PFSK-1 (cell line): ENCODE measurements around the gene UROS.

Source experiments
- FOXP2 ChIP-seq: optimal IDR thresholded peaks from 2 replicates; pipeline ENCODE3; 2011; ENCODE audit warnings: borderline replicate concordance, control low read depth, inconsistent platforms; ENCODE audit not compliant: insufficient read depth; ENCODE audit errors: extremely low read length, extremely low read depth
- POLR2AphosphoS5 ChIP-seq: IDR thresholded peaks from 2 replicates; pipeline ENCODE4 v1.6.1; 2012; ENCODE audit warnings: low read depth, mild to moderate bottlenecking, control low read depth, low read length, moderate library complexity
- SIN3A ChIP-seq: IDR thresholded peaks from 2 replicates; pipeline ENCODE4 v1.6.1; 2012; ENCODE audit warnings: mild to moderate bottlenecking, low read length, moderate library complexity, borderline replicate concordance; ENCODE audit not compliant: insufficient read depth
- TAF1 ChIP-seq: IDR thresholded peaks from 2 replicates; pipeline ENCODE4 v1.6.1; 2012; ENCODE audit warnings: low read length, control low read depth, borderline replicate concordance; ENCODE audit not compliant: insufficient read depth
- TF ChIP-seq, protein P1 (sequence below), 2 experiments: IDR thresholded peaks; 2 replicates each; pipeline versions ENCODE4 v1.6.1 to v1.8.0; 2011 to 2012; ENCODE audit warnings: low read depth in 2 of 2, low read length in 2 of 2, control low read depth in 1 of 2, inconsistent platforms in 1 of 2, mild to moderate bottlenecking in 1 of 2, moderate library complexity in 1 of 2; ENCODE audit not compliant: insufficient read depth in 1 of 2

Gene UROS

DNA sequence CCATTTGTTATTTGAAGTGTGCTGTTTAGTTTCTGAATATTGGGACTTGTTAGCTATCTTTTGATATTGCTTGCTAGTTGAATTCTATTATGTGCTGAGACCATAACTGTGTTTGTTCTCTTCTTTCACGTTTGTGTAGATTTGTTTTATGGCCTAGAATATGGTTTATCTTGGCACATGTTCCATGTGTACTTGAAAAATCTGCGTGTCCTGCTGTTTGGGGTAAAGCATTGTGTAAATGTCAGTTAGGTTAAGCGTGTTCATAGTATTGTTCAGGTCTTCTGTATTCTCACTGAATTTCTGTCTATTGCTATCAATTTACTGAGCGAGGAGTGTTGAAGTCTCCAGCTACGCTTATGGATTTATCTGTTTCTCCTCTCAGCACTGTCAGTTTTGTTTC, 66.9 kb downstream of the UROS start:
- TF ChIP-seq SIN3A, result no peak
- no peak for TF ChIP-seq POLR2AphosphoS5
- no peak for TF ChIP-seq TAF1
- TF ChIP-seq FOXP2, result no peak
- TF ChIP-seq, protein P1, sequence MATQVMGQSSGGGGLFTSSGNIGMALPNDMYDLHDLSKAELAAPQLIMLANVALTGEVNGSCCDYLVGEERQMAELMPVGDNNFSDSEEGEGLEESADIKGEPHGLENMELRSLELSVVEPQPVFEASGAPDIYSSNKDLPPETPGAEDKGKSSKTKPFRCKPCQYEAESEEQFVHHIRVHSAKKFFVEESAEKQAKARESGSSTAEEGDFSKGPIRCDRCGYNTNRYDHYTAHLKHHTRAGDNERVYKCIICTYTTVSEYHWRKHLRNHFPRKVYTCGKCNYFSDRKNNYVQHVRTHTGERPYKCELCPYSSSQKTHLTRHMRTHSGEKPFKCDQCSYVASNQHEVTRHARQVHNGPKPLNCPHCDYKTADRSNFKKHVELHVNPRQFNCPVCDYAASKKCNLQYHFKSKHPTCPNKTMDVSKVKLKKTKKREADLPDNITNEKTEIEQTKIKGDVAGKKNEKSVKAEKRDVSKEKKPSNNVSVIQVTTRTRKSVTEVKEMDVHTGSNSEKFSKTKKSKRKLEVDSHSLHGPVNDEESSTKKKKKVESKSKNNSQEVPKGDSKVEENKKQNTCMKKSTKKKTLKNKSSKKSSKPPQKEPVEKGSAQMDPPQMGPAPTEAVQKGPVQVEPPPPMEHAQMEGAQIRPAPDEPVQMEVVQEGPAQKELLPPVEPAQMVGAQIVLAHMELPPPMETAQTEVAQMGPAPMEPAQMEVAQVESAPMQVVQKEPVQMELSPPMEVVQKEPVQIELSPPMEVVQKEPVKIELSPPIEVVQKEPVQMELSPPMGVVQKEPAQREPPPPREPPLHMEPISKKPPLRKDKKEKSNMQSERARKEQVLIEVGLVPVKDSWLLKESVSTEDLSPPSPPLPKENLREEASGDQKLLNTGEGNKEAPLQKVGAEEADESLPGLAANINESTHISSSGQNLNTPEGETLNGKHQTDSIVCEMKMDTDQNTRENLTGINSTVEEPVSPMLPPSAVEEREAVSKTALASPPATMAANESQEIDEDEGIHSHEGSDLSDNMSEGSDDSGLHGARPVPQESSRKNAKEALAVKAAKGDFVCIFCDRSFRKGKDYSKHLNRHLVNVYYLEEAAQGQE (IDR thresholded peaks at IDR 0.05; ENCODE audit: insufficient read depth in 1 of 2, low read depth in 2 of 2, low read length in 2 of 2), result no peak

DNA sequence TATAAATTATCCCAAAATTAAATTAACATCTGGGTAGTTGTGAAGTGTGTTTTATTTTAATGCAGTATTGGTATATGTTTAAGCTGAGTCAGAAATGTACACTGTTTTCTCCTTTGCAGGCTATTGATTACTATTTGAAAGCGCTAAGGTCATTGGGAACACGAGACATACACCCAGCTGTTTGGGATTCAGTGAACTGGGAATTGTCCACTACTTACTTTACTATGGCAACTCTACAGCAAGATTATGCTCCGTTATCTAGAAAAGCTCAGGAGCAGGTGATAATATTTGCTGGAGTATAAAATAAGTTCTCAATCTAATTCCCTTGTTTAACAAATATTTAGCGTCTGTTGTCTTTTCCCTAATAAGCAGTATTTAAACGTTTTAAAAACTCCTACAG, 75.6 kb downstream of the UROS start:
- no peak for TF ChIP-seq SIN3A
- TF ChIP-seq TAF1, result no peak

DNA sequence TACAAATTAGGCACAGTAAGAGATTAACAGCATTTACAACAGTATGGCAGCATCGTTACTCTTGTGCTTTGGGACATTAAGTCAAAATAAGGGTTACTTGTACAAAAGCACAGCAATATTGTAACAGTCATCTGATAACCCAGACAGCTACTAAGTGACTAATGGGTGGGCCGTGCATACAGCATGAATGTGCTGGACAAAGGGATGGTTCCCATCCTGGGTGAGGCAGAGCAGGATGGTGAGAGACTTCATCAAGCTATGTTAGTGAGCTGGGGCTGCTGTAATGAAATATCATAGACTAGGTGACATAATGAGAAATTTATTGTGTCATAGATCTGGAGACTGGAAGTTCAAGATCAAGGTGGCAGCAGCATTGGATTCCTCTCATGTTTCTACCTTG, 78.1 kb downstream of the UROS start:
- TF ChIP-seq, protein P1 (IDR thresholded peaks at IDR 0.05; ENCODE audit: insufficient read depth in 1 of 2, low read depth in 2 of 2, low read length in 2 of 2), result no peak
- TF ChIP-seq SIN3A (no peak), FOXP2 (no peak), POLR2AphosphoS5 (no peak), TAF1 (no peak)

DNA sequence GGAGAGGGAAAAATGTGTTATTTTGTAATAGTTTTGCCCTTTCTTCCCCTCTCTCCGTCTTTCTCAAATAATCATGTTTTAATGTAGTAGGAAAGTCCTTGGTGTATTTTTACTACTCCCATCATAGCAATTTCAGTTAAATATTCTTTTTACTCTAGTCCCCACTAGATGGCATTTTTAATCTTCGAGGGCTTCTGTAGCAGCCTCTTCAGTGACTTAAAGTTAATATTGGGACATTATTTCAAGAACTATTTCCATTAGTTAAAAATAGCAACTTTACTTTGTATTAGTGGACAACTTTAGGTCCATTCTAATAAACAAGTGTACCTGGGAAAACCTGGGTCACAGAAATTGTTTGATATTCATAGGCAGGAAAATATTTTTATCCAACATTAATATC, 80.6 kb downstream of the UROS start:
- TF ChIP-seq FOXP2 (no peak), TAF1 (no peak), SIN3A (no peak), POLR2AphosphoS5 (no peak)
- TF ChIP-seq, protein P1 (IDR thresholded peaks at IDR 0.05; ENCODE audit: insufficient read depth in 1 of 2, low read depth in 2 of 2, low read length in 2 of 2), result no peak

DNA sequence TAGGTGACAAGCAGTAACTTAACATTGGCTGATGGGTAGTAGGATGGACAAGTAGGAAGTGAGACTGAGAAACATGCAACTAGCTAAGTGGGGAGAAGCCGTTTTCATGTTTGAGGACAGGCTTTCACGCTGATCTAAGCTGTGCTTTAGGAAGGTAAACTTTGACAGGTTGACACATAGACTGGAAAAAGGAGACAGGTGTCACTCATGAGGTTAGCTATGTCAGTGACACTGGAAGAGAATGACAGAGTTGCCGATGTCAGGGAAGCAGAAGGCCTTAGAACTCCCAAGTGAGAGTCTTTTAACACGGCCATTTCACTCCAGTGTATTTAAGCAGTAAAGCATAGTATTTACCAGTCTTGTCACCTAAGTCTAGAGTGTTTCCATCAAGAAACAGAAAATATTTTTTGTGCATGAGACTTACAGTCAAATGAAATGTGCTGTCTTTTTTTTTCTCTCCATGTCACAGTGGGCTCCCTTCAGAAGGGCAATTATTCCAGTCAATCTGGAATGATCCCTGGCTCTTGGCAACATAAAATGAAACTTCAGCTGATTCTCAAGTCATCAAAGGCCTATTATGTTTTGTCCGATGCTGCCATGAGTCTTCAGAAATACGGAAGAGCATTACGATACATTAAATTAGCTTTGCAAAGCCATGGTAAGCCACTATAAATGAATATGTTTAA, 82.9 kb downstream of the UROS start:
- no peak for TF ChIP-seq SIN3A
- TF ChIP-seq, protein P1 (IDR thresholded peaks at IDR 0.05; ENCODE audit: insufficient read depth in 1 of 2, low read depth in 2 of 2, low read length in 2 of 2), result no peak
- no peak for TF ChIP-seq FOXP2
- TF ChIP-seq POLR2AphosphoS5, result no peak
- no peak for TF ChIP-seq TAF1
